Esophagus muscularis mucosa (tissue), 4 donors: ENCODE measurements around the gene NMUR2. TPM values are rescaled to one million over a fixed set of nuclear protein-coding genes. Genes with fewer than 3 reads are reported as not detected.

Experiments
- DNase-seq: peaks from one replicate; pipeline ENCODE4 v3.0.0-alpha.2; 2017; ENCODE audit errors: extremely low spot score
- H3K27ac ChIP-seq, 4 donors: fragments of 200-600 bp; sonication (generic); replicated peaks in 1 of 4; 1 replicate in 3 of 4; 2 replicates in 1 of 4; pipeline ENCODE4 v1.5.1; 2016 to 2019; ENCODE audit warnings: mild to moderate bottlenecking in 1 of 4
- H3K27me3 ChIP-seq, 4 donors: fragments of 200-600 bp; sonication (generic); one replicate each; pipeline versions ENCODE4 v1.5.1 to v1.6.0; 2016 to 2019
- H3K36me3 ChIP-seq, 4 donors: fragments of 200-600 bp; sonication (generic); one replicate each; pipeline ENCODE4 v1.5.1; 2016 to 2019
- H3K4me1 ChIP-seq, 4 donors: fragments of 200-600 bp; sonication (generic); one replicate each; pipeline ENCODE4 v1.5.1; 2016 to 2019
- H3K4me3 ChIP-seq, 4 donors: fragments of 200-600 bp; sonication (generic); 1 replicate in 2 of 4; 2 replicates in 2 of 4; pipeline ENCODE4 v1.5.1; 2016 to 2019; ENCODE audit warnings: mild to moderate bottlenecking in 4 of 4, moderate library complexity in 1 of 4
- H3K9me3 ChIP-seq, 4 donors: fragments of 200-600 bp; sonication (generic); 1 replicate in 3 of 4; 2 replicates in 1 of 4; pipeline ENCODE4 v1.5.1; 2016 to 2019
- EP300 ChIP-seq: sonication (generic); formaldehyde crosslinking; IDR thresholded peaks from one replicate; pipeline ENCODE4 v1.6.1; 2017; ENCODE audit warnings: antibody characterized with exemption
- POLR2A ChIP-seq: fragments of 450-650 bp; IDR thresholded peaks from one replicate; pipeline ENCODE4 v1.6.1; 2017; ENCODE audit warnings: antibody characterized with exemption, moderate library complexity, mild to moderate bottlenecking, low read depth
- POLR2AphosphoS5 ChIP-seq, 2 donors: sonication (generic); formaldehyde crosslinking; IDR thresholded peaks; one replicate each; pipeline ENCODE4 v1.6.1; 2017; ENCODE audit warnings: antibody characterized with exemption in 2 of 2
- WGBS: methylation state at CpG from one replicate; pipeline ENCODE4 v1.1.5; 2018; 5-methylcytosine and 5-hydroxymethylcytosine counted together
- intact Hi-C: fragments of 100-400 bp; cut with DNase I; formaldehyde crosslinking; loops from one replicate; pipeline ENCODE4 v1.15.1; 2023
- total RNA-seq, 4 donors: library from RNA; depleted of rRNA; stranded (reverse); fragments of >200 nt; gene quantifications; one replicate each; pipeline versions ENCODE4 v1.1.0 to v1.2.1, GENCODE V29; 2016
- TF ChIP-seq, protein P1 (sequence below), 3 experiments: fragments of 200-600 bp in 2 of 3; fragments of 450-650 bp in 1 of 3; sonication (generic) in 2 of 3; IDR thresholded peaks; one replicate each; pipeline ENCODE4 v1.5.1; 2017 to 2019; ENCODE audit warnings: antibody characterized with exemption in 3 of 3, mild to moderate bottlenecking in 2 of 3, moderate library complexity in 1 of 3

NMUR2 gene
- total RNA-seq, 4 donors from 2014 or later: not detected

DNA sequence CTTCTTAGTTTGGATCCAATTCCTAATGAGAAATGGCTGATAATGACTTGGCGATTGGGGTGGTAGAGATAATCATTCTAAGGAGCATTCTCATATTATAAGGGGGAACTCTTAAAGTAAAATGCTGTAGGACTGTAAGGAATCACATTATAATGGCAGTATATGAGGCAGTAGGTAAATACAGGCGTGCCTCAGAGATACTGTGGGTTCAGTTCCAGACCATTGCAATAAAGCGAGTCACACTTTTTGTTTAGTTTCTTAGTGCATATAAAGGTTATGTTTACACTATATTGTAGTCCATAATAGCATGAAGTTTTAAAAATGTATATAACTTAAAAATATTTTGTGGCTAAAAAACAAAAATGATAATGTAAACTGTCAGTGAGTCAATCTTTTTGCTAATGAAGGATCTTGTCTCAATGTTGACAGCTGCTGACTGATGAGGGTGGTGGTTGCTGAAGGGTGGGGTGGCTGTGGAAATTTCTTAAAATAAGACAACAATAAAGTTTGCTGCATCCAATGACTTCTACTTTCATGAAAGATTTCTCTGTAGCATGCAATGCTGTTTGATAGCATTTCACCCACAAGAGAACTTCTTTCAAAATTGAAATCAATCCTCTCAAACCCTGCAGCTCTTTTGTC lies 15.8 kb downstream of the NMUR2 start:
- no peaks in the 10 kb centered on the region for H3K36me3 ChIP-seq
- no peaks in the 10 kb centered on the region for H3K4me1 ChIP-seq
- H3K27ac ChIP-seq: no peak overlapping the region
- H3K27me3 ChIP-seq: no peaks in the 10 kb centered on the region
- no peak for DNase-seq
- H3K4me3 ChIP-seq: no peak overlapping the region
- no peak for TF ChIP-seq POLR2AphosphoS5 (IDR thresholded peaks at IDR 0.05)
- TF ChIP-seq EP300: no peak
- TF ChIP-seq, protein P1, sequence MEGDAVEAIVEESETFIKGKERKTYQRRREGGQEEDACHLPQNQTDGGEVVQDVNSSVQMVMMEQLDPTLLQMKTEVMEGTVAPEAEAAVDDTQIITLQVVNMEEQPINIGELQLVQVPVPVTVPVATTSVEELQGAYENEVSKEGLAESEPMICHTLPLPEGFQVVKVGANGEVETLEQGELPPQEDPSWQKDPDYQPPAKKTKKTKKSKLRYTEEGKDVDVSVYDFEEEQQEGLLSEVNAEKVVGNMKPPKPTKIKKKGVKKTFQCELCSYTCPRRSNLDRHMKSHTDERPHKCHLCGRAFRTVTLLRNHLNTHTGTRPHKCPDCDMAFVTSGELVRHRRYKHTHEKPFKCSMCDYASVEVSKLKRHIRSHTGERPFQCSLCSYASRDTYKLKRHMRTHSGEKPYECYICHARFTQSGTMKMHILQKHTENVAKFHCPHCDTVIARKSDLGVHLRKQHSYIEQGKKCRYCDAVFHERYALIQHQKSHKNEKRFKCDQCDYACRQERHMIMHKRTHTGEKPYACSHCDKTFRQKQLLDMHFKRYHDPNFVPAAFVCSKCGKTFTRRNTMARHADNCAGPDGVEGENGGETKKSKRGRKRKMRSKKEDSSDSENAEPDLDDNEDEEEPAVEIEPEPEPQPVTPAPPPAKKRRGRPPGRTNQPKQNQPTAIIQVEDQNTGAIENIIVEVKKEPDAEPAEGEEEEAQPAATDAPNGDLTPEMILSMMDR (IDR thresholded peaks at IDR 0.05): no peak
- TF ChIP-seq POLR2A: no peak
- 93% methylated on average over 3 of the region's 3 CpGs for WGBS
- intact Hi-C loops: no loop called here
- H3K9me3 ChIP-seq: peaks cover 0 to 10% (median 0%) of the 10 kb centered on the region in 4 donors

DNA sequence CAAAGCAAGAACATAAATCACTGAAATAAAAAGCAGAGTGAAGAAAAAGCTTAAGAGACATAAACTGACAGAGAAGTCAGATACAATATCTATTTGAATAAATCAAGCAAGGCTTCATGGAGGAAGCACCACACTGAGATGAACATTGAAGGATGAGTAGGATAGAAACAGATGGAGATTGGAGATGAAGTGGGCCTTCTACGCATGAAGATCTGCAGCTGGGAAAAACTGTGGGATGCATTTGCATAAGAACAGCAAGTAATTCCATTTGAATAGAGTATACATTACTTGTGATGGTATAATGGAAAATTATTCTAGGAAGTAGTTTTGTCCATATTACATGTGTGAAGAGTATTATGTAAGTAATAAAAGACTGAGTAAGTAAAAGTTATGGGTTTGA lies 16.5 kb downstream of the NMUR2 start:
- H3K9me3 ChIP-seq: peaks cover 0 to 10% (median 0%) of the 10 kb centered on the region in 4 donors
- H3K36me3 ChIP-seq: no peaks in the 10 kb centered on the region
- no peak overlapping the region for H3K27ac ChIP-seq
- 90% methylated on average over 1 of the region's 1 CpG for WGBS
- TF ChIP-seq, protein P1 (IDR thresholded peaks at IDR 0.05): no peak
- TF ChIP-seq EP300 (no peak), POLR2A (no peak), POLR2AphosphoS5 (IDR thresholded peaks at IDR 0.05) (no peak)
- H3K4me1 ChIP-seq: no peaks in the 10 kb centered on the region
- no peak overlapping the region for H3K4me3 ChIP-seq
- no peaks in the 10 kb centered on the region for H3K27me3 ChIP-seq
- no peak for DNase-seq
- intact Hi-C loops: no loop called here

DNA sequence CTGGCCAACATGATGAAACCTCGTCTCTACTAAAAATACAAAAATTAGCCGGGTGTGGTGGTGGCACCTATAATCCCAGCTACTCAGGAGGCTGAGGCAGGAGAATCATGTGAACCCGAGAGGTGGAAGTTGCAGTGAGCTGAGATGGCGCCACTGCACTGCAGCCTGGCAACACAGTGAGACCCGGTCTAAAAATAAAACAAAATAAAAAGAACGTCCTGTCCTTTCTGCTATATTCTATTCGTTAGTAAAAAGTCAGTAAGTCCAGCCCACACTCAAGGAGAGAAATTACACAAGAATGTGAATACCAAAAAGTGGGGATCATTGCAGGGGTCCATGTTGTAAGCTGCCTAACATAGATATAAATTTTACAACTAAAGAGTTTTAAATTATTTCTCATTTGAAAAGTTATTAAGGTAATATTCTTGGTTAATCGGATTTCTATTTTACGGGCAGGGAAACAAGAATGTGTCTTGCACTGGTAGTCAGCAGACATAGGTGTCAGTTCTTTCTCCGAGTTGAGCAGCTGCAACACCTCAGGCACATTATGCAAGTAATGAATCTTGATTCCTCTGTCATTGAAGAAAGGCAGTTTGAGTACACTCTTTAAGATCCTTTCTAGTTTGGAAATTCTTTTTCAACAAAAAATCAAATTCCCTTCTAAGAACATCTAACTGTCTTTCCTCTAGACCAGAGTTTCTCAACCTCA lies 24.5 kb downstream of the NMUR2 start:
- intact Hi-C loops: no loop called here
- no peak for DNase-seq
- Histone ChIP-seq H3K36me3 (no peaks in the 10 kb centered on the region), H3K4me1 (no peaks in the 10 kb centered on the region), H3K4me3 (no peak overlapping the region), H3K27ac (no peak overlapping the region), H3K9me3 (no peaks in the 10 kb centered on the region), H3K27me3 (no peaks in the 10 kb centered on the region)
- WGBS: 51% methylated on average over 10 of the region's 10 CpGs
- TF ChIP-seq POLR2AphosphoS5 (IDR thresholded peaks at IDR 0.05) (no peak), EP300 (no peak), POLR2A (no peak)
- TF ChIP-seq, protein P1 (IDR thresholded peaks at IDR 0.05): no peak

DNA sequence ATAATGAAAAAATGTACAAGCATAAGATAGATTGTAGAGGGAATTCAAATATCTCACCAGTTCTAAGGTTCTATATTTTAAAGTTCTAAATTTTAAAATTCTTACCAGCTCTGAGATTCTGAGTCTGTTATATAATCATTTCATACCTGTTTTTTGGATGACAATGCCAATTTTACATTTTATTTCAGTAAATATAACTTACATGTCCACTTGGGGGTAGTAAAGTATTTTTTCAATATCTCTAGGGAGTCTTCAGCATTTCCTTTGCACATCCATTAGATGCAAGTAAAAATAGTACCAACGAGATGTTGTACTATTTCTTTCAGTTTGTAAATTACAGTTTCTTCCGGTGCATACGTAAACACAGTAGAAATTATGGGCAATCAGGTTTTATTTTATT lies 25.7 kb downstream of the NMUR2 start:
- TF ChIP-seq EP300: no peak
- DNase-seq: no peak
- Histone ChIP-seq H3K27me3 (no peaks in the 10 kb centered on the region), H3K4me1 (no peaks in the 10 kb centered on the region), H3K9me3 (no peaks in the 10 kb centered on the region), H3K36me3 (no peaks in the 10 kb centered on the region), H3K27ac (no peak overlapping the region), H3K4me3 (no peak overlapping the region)
- intact Hi-C loops: no loop called here
- 61% methylated on average over 3 of the region's 3 CpGs for WGBS

DNA sequence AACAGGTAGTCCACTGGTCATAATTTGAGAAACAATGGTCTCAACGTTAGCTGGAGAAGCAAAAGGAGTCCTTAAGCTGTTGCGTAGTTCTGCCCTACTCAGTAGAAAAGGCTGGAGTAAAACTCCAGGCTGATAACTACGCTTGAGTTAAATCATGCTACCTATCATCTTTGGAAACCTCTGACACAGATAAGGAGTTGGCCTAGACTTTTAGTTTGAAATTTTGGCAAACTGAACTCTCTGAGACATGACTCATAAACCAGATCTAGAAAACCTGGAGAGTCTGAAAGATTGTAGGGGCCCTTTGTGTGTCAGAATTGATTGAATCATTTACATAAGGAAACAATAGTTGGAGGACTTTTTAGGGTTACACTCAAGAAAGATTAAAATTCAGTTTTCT lies 26.3 kb downstream of the NMUR2 start:
- intact Hi-C loops: no loop called here
- Histone ChIP-seq H3K9me3 (no peaks in the 10 kb centered on the region), H3K4me1 (no peaks in the 10 kb centered on the region), H3K4me3 (no peak overlapping the region), H3K27me3 (no peaks in the 10 kb centered on the region), H3K27ac (no peak overlapping the region), H3K36me3 (no peaks in the 10 kb centered on the region)
- WGBS: 56% methylated on average over 3 of the region's 3 CpGs
- DNase-seq: no peak
- TF ChIP-seq POLR2AphosphoS5 (IDR thresholded peaks at IDR 0.05): no peak
- TF ChIP-seq EP300: no peak
- TF ChIP-seq POLR2A: no peak
- TF ChIP-seq, protein P1 (IDR thresholded peaks at IDR 0.05): no peak
